K562 (cell line): Measurements from ENCODE around the gene PRDX6. TPM values are rescaled to one million over a fixed set of nuclear protein-coding genes. Genes with fewer than 3 reads are reported as not detected.

Experiments
- EGR1 ChIP-seq: fragments of 450-650 bp; conservative IDR thresholded peaks from 2 replicates; pipeline ENCODE4 v1.6.1; 2017; ENCODE audit warnings: mild to moderate bottlenecking
- HMG20A ChIP-seq: fragments of 450-650 bp; formaldehyde crosslinking; conservative IDR thresholded peaks from 2 replicates; pipeline ENCODE4 v1.4.0; 2020; ENCODE audit warnings: mild to moderate bottlenecking, mixed read lengths
- LCOR ChIP-seq: sonication (generic); formaldehyde crosslinking; IDR thresholded peaks from 2 replicates; pipeline ENCODE4 v1.8.0; 2022; ENCODE audit warnings: mild to moderate bottlenecking, missing genetic modification reagents
- MED1 ChIP-seq: sonication (generic); formaldehyde crosslinking; IDR thresholded peaks from 2 replicates; pipeline ENCODE4 v1.8.1; 2023; ENCODE audit warnings: missing genetic modification reagents, borderline replicate concordance
- PTRF ChIP-seq: fragments of 450-650 bp; IDR thresholded peaks from 2 replicates; pipeline ENCODE4 v1.6.1; 2016; ENCODE audit warnings: mild to moderate bottlenecking, missing genetic modification characterization, missing compliant biosample characterization
- SRF ChIP-seq, 2 experiments: fragments of 250-450, 450-650 bp in 1 of 2; sonication (Bioruptor Pico) in 1 of 2; sonication (generic) in 1 of 2; formaldehyde crosslinking; IDR thresholded peaks; 2 replicates each; pipeline versions ENCODE4 v1.5.0 to v1.5.1; 2020 to 2022; ENCODE audit warnings: mild to moderate bottlenecking in 1 of 2, missing genetic modification reagents in 1 of 2
- STAG1 ChIP-seq: sonication (generic); formaldehyde crosslinking; IDR thresholded peaks from 2 replicates; pipeline ENCODE4 v1.5.0; 2020; ENCODE audit warnings: missing genetic modification reagents, borderline replicate concordance
- STAT5A ChIP-seq: IDR thresholded peaks from 2 replicates; pipeline ENCODE4 v1.6.1; 2012; ENCODE audit warnings: low read length, inconsistent platforms, borderline replicate concordance
- YY1 ChIP-seq, 3 experiments: IDR thresholded peaks; 2 replicates each; pipeline ENCODE4 v1.6.1; 2011; ENCODE audit warnings: low read length in 2 of 3, mild to moderate bottlenecking in 2 of 3, moderate library complexity in 2 of 3, borderline replicate concordance in 1 of 3, control low read depth in 1 of 3, low read depth in 1 of 3; ENCODE audit not compliant: insufficient read depth in 3 of 3, insufficient replicate concordance in 2 of 3, control insufficient read depth in 1 of 3, insufficient read length in 1 of 3; ENCODE audit errors: extremely low read depth in 1 of 3
- ZNF324 ChIP-seq: fragments of 250-450 bp; sonication (Bioruptor Pico); IDR thresholded peaks from 2 replicates; pipeline ENCODE4 v1.4.0; 2020; ENCODE audit warnings: mild to moderate bottlenecking
- polyA plus RNA-seq, 8 experiments: library from polyadenylated mRNA; depleted of rRNA in 4 of 8; stranded (reverse) in 5 of 8; unstranded in 3 of 8; fragments of >200 nt; fragmentation: Nextera tagmentation in 2 of 8; fragmentation: Illumina TruSeq in 1 of 8; extraction: Ambion mirVana in 2 of 8; extraction: Trizol in 1 of 8; gene quantifications; 2 replicates each; pipeline versions ENCODE4 v1.2.1 to v1.2.3, GENCODE V29; 2011 to 2014; ENCODE audit warnings: inconsistent platforms in 1 of 8, missing spikeins in 1 of 8
- total RNA-seq, 7 experiments: library from RNA; depleted of rRNA in 6 of 7; stranded (reverse); fragments of >200 nt in 6 of 7; fragmentation: Illumina TruSeq in 2 of 7; extraction: Trizol in 2 of 7; gene quantifications; 2 replicates each; pipeline versions ENCODE4 v1.2.1 to v1.2.3, GENCODE V29; 2011 to 2021; ENCODE audit warnings: low replicate concordance in 1 of 7
- TF ChIP-seq, protein P1 (sequence below), 2 experiments: fragments of 450-650 bp in 1 of 2; sonication (generic) in 1 of 2; formaldehyde crosslinking in 1 of 2; IDR thresholded peaks; 2 replicates each; pipeline versions ENCODE4 v1.7.1 to v1.9.0; 2016 to 2022; ENCODE audit warnings: inconsistent platforms in 1 of 2, mild to moderate bottlenecking in 1 of 2, missing genetic modification reagents in 1 of 2
- TF ChIP-seq, protein P2 (sequence below): fragments of 450-650 bp; IDR thresholded peaks from 2 replicates; pipeline ENCODE4 v1.6.1; 2016
- TF ChIP-seq, protein P3 (sequence below): fragments of 250-450 bp; sonication (Bioruptor Pico); IDR thresholded peaks from 2 replicates; pipeline ENCODE4 v1.8.0; 2022; ENCODE audit warnings: inconsistent platforms

PRDX6 gene
- total and polyA plus RNA-seq, 9 of the 15 experiments (the other 6 are each of a cell fraction or from before 2014, with no cell fraction given) = 277 to 1,082 (median 610) TPM

DNA sequence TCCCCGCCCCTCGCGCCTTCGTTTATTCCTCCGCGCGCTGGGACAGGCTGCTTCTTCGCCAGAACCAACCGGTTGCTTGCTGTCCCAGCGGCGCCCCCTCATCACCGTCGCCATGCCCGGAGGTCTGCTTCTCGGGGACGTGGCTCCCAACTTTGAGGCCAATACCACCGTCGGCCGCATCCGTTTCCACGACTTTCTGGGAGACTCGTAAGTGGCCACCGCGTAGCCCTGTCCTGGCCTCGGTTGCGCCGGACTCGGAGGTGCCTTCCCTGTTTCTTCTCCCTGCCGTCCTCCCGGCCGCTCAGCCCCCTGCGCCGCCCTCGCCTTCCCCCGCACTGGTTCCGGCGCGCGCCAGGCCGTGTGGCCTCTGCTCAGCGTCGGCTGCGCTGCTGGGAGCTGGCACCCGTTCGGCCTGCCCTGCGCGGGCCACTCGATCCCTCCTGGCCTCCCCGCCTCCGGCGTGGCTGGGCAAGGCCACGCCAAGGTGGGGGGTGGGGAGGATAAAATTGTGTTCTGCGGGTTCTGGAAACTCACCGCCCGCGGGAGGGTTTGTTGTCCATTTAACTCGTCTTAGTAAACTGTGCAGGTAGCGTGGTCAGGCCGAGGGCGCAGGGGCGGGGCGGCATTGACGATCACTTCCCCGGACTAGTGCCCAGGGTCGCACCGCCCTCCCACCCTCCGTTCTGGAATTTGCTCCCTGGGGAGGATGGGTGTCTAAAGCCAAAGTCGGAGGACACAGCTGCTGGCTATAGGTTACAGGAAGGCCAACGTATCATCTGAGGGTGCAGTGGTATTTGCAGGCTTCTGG is at the start of gene PRDX6 (continued):
- TF ChIP-seq, protein P1, sequence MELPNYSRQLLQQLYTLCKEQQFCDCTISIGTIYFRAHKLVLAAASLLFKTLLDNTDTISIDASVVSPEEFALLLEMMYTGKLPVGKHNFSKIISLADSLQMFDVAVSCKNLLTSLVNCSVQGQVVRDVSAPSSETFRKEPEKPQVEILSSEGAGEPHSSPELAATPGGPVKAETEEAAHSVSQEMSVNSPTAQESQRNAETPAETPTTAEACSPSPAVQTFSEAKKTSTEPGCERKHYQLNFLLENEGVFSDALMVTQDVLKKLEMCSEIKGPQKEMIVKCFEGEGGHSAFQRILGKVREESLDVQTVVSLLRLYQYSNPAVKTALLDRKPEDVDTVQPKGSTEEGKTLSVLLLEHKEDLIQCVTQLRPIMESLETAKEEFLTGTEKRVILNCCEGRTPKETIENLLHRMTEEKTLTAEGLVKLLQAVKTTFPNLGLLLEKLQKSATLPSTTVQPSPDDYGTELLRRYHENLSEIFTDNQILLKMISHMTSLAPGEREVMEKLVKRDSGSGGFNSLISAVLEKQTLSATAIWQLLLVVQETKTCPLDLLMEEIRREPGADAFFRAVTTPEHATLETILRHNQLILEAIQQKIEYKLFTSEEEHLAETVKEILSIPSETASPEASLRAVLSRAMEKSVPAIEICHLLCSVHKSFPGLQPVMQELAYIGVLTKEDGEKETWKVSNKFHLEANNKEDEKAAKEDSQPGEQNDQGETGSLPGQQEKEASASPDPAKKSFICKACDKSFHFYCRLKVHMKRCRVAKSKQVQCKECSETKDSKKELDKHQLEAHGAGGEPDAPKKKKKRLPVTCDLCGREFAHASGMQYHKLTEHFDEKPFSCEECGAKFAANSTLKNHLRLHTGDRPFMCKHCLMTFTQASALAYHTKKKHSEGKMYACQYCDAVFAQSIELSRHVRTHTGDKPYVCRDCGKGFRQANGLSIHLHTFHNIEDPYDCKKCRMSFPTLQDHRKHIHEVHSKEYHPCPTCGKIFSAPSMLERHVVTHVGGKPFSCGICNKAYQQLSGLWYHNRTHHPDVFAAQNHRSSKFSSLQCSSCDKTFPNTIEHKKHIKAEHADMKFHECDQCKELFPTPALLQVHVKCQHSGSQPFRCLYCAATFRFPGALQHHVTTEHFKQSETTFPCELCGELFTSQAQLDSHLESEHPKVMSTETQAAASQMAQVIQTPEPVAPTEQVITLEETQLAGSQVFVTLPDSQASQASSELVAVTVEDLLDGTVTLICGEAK (IDR thresholded peaks at IDR 0.05) = peak; percentile 62; the same call in 1 of the 2 replicates
- TF ChIP-seq, protein P1 (CRISPR knock-in tag; IDR thresholded peaks at IDR 0.05) = 0 out of 2 replicates have a peak, but pooled peaks have one; percentile 1
- TF ChIP-seq, protein P2, sequence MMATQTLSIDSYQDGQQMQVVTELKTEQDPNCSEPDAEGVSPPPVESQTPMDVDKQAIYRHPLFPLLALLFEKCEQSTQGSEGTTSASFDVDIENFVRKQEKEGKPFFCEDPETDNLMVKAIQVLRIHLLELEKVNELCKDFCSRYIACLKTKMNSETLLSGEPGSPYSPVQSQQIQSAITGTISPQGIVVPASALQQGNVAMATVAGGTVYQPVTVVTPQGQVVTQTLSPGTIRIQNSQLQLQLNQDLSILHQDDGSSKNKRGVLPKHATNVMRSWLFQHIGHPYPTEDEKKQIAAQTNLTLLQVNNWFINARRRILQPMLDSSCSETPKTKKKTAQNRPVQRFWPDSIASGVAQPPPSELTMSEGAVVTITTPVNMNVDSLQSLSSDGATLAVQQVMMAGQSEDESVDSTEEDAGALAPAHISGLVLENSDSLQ = no peak
- no peak for TF ChIP-seq HMG20A
- no peak for TF ChIP-seq LCOR (CRISPR knock-in tag)
- TF ChIP-seq EGR1 = peak; percentile 93
- no peak for TF ChIP-seq PTRF
- no peak for TF ChIP-seq SRF (CRISPR knock-in tag; IDR thresholded peaks at IDR 0.05)
- no peak for TF ChIP-seq STAG1 (CRISPR knock-in tag)
- TF ChIP-seq, protein P3, sequence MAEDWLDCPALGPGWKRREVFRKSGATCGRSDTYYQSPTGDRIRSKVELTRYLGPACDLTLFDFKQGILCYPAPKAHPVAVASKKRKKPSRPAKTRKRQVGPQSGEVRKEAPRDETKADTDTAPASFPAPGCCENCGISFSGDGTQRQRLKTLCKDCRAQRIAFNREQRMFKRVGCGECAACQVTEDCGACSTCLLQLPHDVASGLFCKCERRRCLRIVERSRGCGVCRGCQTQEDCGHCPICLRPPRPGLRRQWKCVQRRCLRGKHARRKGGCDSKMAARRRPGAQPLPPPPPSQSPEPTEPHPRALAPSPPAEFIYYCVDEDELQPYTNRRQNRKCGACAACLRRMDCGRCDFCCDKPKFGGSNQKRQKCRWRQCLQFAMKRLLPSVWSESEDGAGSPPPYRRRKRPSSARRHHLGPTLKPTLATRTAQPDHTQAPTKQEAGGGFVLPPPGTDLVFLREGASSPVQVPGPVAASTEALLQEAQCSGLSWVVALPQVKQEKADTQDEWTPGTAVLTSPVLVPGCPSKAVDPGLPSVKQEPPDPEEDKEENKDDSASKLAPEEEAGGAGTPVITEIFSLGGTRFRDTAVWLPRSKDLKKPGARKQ = no peak
- TF ChIP-seq ZNF324 (CRISPR knock-in tag) = no peak
- peak in 2 of 3 experiments; percentile 77 to 86 for TF ChIP-seq YY1 (IDR thresholded peaks at IDR 0.05; ENCODE audit: borderline replicate concordance in 1 of 3, control insufficient read depth in 1 of 3, extremely low read depth in 1 of 3, insufficient read depth in 3 of 3, insufficient read length in 1 of 3, insufficient replicate concordance in 2 of 3, low read depth in 1 of 3, low read length in 2 of 3)
- no peak for TF ChIP-seq MED1 (CRISPR knock-in tag)
- TF ChIP-seq STAT5A = no peak
